Upper lobe of right lung (tissue), 1 donor: ENCODE results near the gene MPRIP. TPM values are rescaled to one million over a fixed set of nuclear protein-coding genes. Genes with fewer than 3 reads are reported as not detected.
"Not testable (repeated sequence)": the region's sequence is repeated elsewhere in the genome, so short reads cannot be mapped to it uniquely, and the experiment has no call there.

Experiments used
- ATAC-seq: fragments of 200-7000 bp; cut with Tn5 transposase; one replicate; pipeline ENCODE4 v1.9.1; 2020; ENCODE audit warnings: mild to moderate bottlenecking, moderate library complexity
- DNase-seq: peaks from one replicate; pipeline ENCODE4 v3.0.0-alpha.2; 2020
- H3K27ac ChIP-seq: fragments of 200-600 bp; one replicate; pipeline ENCODE4 v1.8.0; 2022
- H3K27me3 ChIP-seq: fragments of 200-600 bp; one replicate; pipeline ENCODE4 v1.8.0; 2022; ENCODE audit warnings: mild to moderate bottlenecking
- H3K36me3 ChIP-seq: fragments of 200-600 bp; one replicate; pipeline ENCODE4 v1.8.0; 2022
- H3K4me1 ChIP-seq: fragments of 200-600 bp; one replicate; pipeline ENCODE4 v1.8.0; 2022
- H3K4me3 ChIP-seq: fragments of 200-600 bp; one replicate; pipeline ENCODE4 v1.8.0; 2022; ENCODE audit warnings: mild to moderate bottlenecking
- H3K9me3 ChIP-seq: fragments of 200-600 bp; one replicate; pipeline ENCODE4 v1.8.0; 2022
- intact Hi-C: fragments of 100-400 bp; cut with DNase I; formaldehyde crosslinking; loops from one replicate; pipeline ENCODE4 v1.11.0; 2022
- total RNA-seq: library from RNA; stranded (reverse); fragmentation: NEBNext Ultra II Directional; extraction: Animal tissue kit (Norgen Biotek cat#: 25700); gene quantifications from one replicate; pipeline ENCODE4 v1.2.1, GENCODE V29; 2021
- TF ChIP-seq, protein P1 (sequence below): fragments of 200-600 bp; IDR thresholded peaks from one replicate; pipeline ENCODE4 v1.8.0; 2022; ENCODE audit warnings: antibody characterized with exemption
- donor health status: DM: no; HTN: yes; CAD: no; lungs with severe emphysema.

Gene MPRIP
- total RNA-seq, 1 donor from 2014 or later, result 333 TPM

DNA sequence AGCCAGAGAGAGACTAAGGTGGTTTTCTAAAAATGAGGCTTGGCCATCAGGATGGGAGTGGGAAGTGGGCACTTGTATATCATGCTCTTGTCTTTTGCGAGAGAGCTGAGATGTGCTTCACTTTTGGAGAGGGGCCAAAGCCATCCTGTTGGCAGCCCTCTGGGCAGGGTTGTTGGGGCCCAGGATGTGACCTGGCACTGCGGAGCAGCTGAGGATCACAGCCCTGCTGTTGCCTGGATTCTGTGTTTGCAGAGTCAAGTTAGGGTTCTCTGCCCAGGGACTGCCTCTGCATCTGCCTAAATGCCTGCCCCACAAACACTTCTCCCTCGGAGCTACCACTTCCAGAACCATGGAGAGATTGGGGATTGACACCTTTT, 92.7 kb downstream of the MPRIP start:
- H3K27me3 ChIP-seq, result no peaks in the 10 kb centered on the region
- TF ChIP-seq, protein P1, sequence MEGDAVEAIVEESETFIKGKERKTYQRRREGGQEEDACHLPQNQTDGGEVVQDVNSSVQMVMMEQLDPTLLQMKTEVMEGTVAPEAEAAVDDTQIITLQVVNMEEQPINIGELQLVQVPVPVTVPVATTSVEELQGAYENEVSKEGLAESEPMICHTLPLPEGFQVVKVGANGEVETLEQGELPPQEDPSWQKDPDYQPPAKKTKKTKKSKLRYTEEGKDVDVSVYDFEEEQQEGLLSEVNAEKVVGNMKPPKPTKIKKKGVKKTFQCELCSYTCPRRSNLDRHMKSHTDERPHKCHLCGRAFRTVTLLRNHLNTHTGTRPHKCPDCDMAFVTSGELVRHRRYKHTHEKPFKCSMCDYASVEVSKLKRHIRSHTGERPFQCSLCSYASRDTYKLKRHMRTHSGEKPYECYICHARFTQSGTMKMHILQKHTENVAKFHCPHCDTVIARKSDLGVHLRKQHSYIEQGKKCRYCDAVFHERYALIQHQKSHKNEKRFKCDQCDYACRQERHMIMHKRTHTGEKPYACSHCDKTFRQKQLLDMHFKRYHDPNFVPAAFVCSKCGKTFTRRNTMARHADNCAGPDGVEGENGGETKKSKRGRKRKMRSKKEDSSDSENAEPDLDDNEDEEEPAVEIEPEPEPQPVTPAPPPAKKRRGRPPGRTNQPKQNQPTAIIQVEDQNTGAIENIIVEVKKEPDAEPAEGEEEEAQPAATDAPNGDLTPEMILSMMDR, result no peak
- peaks cover 90% of the 10 kb centered on the region for H3K36me3 ChIP-seq
- no peaks in the 10 kb centered on the region for H3K9me3 ChIP-seq
- intact Hi-C loops, result no loop called here
- no peak overlapping the region for H3K4me3 ChIP-seq
- H3K27ac ChIP-seq, result no peak overlapping the region
- ATAC-seq (no peak), DNase-seq (no peak)
- no peaks in the 10 kb centered on the region for H3K4me1 ChIP-seq

DNA sequence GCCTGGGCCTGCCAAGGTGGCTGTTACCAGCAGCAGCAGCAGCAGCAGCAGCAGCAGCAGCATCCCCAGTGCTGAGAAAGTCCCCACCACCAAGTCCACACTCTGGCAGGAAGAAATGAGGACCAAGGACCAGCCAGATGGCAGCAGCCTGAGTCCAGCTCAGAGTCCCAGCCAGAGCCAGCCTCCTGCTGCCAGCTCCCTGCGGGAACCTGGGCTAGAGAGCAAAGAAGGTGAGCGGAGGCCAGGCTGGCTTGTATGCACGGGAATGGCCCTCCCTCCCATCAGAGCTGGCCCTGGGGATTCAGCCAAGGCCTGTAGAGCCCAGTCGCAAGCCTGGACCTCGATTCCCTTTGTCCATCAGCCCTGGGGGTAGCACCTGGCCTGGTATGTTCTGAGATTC, 94.0 kb downstream of the MPRIP start:
- H3K4me3 ChIP-seq, intact Hi-C loops, H3K27ac ChIP-seq, H3K4me1 ChIP-seq, H3K9me3 ChIP-seq, ATAC-seq, H3K27me3 ChIP-seq, DNase-seq: not testable (repeated sequence)
- peaks cover 94% of the 10 kb centered on the region for H3K36me3 ChIP-seq

DNA sequence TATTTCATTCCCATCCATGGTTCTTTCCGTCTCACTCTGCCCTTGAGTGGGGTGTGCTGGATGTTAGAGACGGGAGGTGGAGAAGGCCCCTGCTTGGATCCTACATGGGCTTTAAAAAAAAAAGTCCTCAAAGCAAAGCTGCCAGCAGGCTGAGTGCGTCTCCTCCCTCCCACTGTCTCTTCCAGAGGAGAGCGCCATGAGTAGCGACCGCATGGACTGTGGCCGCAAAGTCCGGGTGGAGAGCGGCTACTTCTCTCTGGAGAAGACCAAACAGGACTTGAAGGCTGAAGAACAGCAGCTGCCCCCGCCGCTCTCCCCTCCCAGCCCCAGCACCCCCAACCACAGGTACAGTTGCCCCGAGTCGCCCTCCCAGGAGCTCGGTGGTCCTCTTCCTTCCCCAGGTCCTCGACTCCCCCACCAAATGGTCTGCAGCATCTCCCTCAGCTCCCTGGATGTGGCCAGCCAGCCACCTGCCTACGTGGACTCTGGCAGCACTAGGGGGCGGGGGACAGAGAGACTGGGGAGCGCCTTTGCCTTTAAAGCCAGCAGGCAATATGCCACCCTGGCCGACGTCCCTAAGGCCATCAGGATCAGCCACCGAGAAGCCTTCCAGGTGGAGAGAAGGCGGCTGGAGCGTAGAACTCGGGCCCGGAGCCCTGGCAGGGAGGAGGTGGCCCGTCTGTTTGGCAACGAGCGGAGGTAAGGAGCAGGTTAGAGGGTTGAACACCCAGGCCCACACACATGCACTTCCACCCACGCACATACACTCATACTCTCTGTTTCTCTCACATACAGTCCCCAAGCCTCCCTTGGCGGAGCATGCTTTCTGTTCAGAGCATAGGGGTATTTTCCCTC, 95.7 kb downstream of the MPRIP start:
- H3K27me3 ChIP-seq, result no peaks in the 10 kb centered on the region
- H3K27ac ChIP-seq, result no peak overlapping the region
- peaks cover 93% of the 10 kb centered on the region for H3K36me3 ChIP-seq
- no peak for DNase-seq
- ATAC-seq, result no peak
- no peaks in the 10 kb centered on the region for H3K4me1 ChIP-seq
- intact Hi-C loops, result no loop called here
- TF ChIP-seq, protein P1, result no peak
- H3K9me3 ChIP-seq, result no peaks in the 10 kb centered on the region
- no peak overlapping the region for H3K4me3 ChIP-seq

DNA sequence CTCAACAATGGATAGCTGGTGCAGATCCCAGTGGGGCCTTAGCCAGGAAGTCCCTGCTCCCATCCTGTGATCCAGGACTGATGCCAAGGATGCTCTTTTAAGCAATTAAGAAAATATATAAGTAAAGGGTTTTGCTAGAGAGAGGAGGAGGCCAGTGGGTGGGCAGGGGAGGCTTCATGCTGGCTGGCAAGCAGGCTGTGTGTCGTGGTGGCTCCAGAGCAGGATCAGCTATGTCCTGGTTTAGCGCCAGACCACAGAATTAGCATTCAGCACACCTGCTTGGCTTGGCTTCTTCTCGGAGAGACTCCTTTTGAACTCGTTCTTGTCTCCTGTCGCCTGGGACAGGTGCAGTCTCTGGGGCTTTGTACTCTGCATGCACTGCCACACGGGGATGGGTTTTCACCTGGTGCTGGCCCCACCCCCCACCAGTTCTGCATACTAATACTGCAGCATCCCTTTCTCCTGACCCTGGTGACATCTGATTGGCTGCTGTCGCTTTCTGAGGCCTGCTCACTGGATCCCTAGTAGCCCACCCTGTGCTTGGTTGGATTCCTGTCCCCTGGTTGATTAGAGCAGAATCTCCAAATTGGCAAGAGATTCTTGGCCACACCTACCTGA, 97.8 kb downstream of the MPRIP start:
- no peaks in the 10 kb centered on the region for H3K9me3 ChIP-seq
- H3K27me3 ChIP-seq, result no peaks in the 10 kb centered on the region
- no peak for DNase-seq
- intact Hi-C loops, result no loop called here
- H3K4me1 ChIP-seq, result no peaks in the 10 kb centered on the region
- peaks cover 93% of the 10 kb centered on the region for H3K36me3 ChIP-seq
- no peak for ATAC-seq
- H3K4me3 ChIP-seq, result no peak overlapping the region
- TF ChIP-seq, protein P1, result no peak
- no peak overlapping the region for H3K27ac ChIP-seq

DNA sequence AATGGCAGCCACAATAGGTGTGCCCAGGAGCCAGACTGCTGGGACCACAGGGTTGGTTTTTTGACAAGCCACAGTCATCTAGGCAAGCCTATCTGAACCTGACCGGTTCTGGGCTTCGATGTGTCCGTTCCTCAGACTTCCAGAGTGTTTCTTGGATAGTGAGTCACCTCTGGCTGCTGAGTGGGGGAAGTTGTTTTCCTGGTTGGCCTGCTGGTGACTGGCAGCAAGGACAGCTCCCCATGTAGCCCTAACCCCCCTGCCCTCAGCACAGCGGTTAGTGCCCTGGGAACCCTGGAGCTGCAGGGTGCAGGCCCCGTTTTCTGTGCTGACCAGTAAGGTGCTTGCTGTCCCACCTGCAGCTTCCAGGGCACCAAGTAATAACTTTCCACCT, 98.3 kb downstream of the MPRIP start:
- ATAC-seq (no peak), DNase-seq (no peak)
- H3K27me3 ChIP-seq, result no peaks in the 10 kb centered on the region
- H3K9me3 ChIP-seq, result no peaks in the 10 kb centered on the region
- H3K4me3 ChIP-seq, result no peak overlapping the region
- TF ChIP-seq, protein P1, result no peak
- H3K27ac ChIP-seq, result no peak overlapping the region
- intact Hi-C loops, result no loop called here
- H3K36me3 ChIP-seq, result peaks cover 93% of the 10 kb centered on the region
- no peaks in the 10 kb centered on the region for H3K4me1 ChIP-seq

DNA sequence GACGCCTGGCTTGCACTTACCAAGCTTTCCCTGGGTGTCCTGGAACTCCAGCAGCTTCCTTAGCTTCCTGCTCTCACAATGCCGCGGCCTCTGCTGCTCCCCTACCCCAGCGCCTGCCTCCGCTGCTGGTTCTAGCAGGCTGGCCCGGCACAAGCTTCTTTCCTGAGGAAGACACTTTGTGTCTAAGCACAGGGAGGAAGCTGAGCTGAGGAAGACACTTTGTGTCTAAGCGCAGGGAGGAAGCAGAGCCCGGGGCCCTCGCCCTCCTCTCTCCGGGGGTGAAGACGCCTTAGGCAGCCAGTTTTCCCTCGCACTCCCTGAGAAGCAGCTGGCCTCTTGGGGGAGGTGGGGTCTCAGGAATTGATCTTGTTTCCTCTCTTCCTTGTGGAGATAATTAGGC, 99.0 kb downstream of the MPRIP start:
- H3K36me3 ChIP-seq, result peaks cover 93% of the 10 kb centered on the region
- DNase-seq (no peak), ATAC-seq (no peak)
- H3K4me3 ChIP-seq, result no peak overlapping the region
- H3K4me1 ChIP-seq, result no peaks in the 10 kb centered on the region
- no peak overlapping the region for H3K27ac ChIP-seq
- H3K9me3 ChIP-seq, result no peaks in the 10 kb centered on the region
- no peaks in the 10 kb centered on the region for H3K27me3 ChIP-seq
- TF ChIP-seq, protein P1, result no peak
- intact Hi-C loops, result no loop called here
